H1 (cell line): ENCODE data around the gene BICD1. TPM values are rescaled to one million over a fixed set of nuclear protein-coding genes. Genes with fewer than 3 reads are reported as not detected.

Source experiments
- CHD2 ChIP-seq: IDR thresholded peaks from 2 replicates; pipeline ENCODE4 v1.6.1; 2012; ENCODE audit warnings: low read length, improper control_type of control experiment
- CTBP2 ChIP-seq: IDR thresholded peaks from 2 replicates; pipeline ENCODE4 v1.7.0; 2011; ENCODE audit warnings: borderline replicate concordance, mild to moderate bottlenecking, moderate library complexity, mixed read lengths, low read length; ENCODE audit not compliant: insufficient read depth, insufficient read length
- EP300 ChIP-seq, 2 experiments: IDR thresholded peaks; 1 replicate in 1 of 2; 2 replicates in 1 of 2; pipeline ENCODE4 v1.6.1; 2011 to 2012; ENCODE audit warnings: low read depth in 2 of 2, low read length in 2 of 2, mild to moderate bottlenecking in 2 of 2, borderline replicate concordance in 1 of 2, inconsistent platforms in 1 of 2, moderate library complexity in 1 of 2
- KDM5A ChIP-seq: fragments of 200-600 bp; IDR thresholded peaks from 2 replicates; pipeline ENCODE4 v1.7.1; 2012; ENCODE audit warnings: mild to moderate bottlenecking, low read length, inconsistent platforms, mixed read lengths
- polyA plus RNA-seq, 7 experiments: library from polyadenylated mRNA; depleted of rRNA in 3 of 7; stranded (reverse) in 5 of 7; unstranded in 2 of 7; fragments of >200 nt in 5 of 7; fragments of 200-250 nt in 2 of 7; gene quantifications; 1 replicate in 5 of 7; 2 replicates in 1 of 7; 4 replicates in 1 of 7; pipeline versions ENCODE4 v1.2.1 to v1.2.3, GENCODE V29; 2011 to 2013; ENCODE audit warnings: missing spikeins in 2 of 7, mixed read lengths in 2 of 7
- total RNA-seq: library from RNA; stranded (reverse); fragmentation: NEBNext Ultra II Directional; extraction: Animal tissue kit (Norgen Biotek cat#: 25700); gene quantifications from 2 replicates; pipeline ENCODE4 v1.2.1, GENCODE V29; 2021
- TF ChIP-seq, protein P1 (sequence below): IDR thresholded peaks from 2 replicates; pipeline ENCODE4 v1.6.1; 2012; ENCODE audit warnings: low read length, inconsistent platforms
- TF ChIP-seq, protein P2 (sequence below), 3 experiments: IDR thresholded peaks; 1 replicate in 2 of 3; 2 replicates in 1 of 3; pipeline versions ENCODE4 v1.5.1 to v1.6.1; 2011; ENCODE audit warnings: low read length in 3 of 3, mild to moderate bottlenecking in 3 of 3, inconsistent platforms in 2 of 3, low read depth in 1 of 3, moderate library complexity in 1 of 3; ENCODE audit not compliant: insufficient read depth in 1 of 3; ENCODE audit errors: control extremely low read depth in 1 of 3
- TF ChIP-seq, protein P3 (sequence below): IDR thresholded peaks from 2 replicates; pipeline ENCODE4 v1.6.1; 2012; ENCODE audit warnings: inconsistent platforms

BICD1 gene
- total and polyA plus RNA-seq, 2 of the 8 experiments (the other 6 are each of a cell fraction or from before 2014, with no cell fraction given): 34.1 to 58.4 TPM

DNA sequence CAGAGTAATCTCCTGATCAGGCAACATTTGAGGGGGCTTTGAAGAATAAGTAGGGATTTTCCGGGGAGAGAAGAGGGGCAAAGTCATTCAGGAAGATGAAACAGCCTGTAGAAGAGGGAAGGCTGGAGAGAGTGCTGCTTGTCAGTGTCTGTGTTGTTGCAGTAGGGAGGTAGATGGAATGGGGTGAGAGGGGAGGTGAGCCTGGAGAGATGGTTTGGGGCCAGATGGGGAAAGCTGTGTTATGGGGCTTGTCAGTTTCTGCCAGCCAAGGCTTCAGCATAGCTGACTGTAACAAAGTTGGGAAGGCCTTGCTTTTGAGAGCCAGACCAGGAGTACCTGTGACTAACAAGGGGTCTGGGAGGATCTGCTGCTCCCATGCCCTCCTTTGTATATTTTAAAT lies 18.0 kb downstream of the BICD1 start (continued):
- TF ChIP-seq, protein P1, sequence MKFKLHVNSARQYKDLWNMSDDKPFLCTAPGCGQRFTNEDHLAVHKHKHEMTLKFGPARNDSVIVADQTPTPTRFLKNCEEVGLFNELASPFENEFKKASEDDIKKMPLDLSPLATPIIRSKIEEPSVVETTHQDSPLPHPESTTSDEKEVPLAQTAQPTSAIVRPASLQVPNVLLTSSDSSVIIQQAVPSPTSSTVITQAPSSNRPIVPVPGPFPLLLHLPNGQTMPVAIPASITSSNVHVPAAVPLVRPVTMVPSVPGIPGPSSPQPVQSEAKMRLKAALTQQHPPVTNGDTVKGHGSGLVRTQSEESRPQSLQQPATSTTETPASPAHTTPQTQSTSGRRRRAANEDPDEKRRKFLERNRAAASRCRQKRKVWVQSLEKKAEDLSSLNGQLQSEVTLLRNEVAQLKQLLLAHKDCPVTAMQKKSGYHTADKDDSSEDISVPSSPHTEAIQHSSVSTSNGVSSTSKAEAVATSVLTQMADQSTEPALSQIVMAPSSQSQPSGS: no peak
- TF ChIP-seq EP300 (IDR thresholded peaks at IDR 0.05; ENCODE audit: borderline replicate concordance in 1 of 2, low read depth in 2 of 2, low read length in 2 of 2) (no peak), CHD2 (no peak), KDM5A (no peak), CTBP2 (no peak)
- TF ChIP-seq, protein P2, sequence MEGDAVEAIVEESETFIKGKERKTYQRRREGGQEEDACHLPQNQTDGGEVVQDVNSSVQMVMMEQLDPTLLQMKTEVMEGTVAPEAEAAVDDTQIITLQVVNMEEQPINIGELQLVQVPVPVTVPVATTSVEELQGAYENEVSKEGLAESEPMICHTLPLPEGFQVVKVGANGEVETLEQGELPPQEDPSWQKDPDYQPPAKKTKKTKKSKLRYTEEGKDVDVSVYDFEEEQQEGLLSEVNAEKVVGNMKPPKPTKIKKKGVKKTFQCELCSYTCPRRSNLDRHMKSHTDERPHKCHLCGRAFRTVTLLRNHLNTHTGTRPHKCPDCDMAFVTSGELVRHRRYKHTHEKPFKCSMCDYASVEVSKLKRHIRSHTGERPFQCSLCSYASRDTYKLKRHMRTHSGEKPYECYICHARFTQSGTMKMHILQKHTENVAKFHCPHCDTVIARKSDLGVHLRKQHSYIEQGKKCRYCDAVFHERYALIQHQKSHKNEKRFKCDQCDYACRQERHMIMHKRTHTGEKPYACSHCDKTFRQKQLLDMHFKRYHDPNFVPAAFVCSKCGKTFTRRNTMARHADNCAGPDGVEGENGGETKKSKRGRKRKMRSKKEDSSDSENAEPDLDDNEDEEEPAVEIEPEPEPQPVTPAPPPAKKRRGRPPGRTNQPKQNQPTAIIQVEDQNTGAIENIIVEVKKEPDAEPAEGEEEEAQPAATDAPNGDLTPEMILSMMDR (IDR thresholded peaks at IDR 0.05; ENCODE audit: control extremely low read depth in 1 of 3, insufficient read depth in 1 of 3, low read depth in 1 of 3, low read length in 3 of 3): no peak
- TF ChIP-seq, protein P3, sequence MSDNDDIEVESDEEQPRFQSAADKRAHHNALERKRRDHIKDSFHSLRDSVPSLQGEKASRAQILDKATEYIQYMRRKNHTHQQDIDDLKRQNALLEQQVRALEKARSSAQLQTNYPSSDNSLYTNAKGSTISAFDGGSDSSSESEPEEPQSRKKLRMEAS: no peak
